IPS-NIHi11 (cell line): ENCODE results near the gene GK.
"Not testable (repeated sequence)": the region's sequence is repeated elsewhere in the genome, so short reads cannot be mapped to it uniquely, and the experiment has no call there.

Source experiments
- DNase-seq: peaks from one replicate; pipeline ENCODE4 v3.0.0; 2012; ENCODE audit warnings: mixed read lengths, low spot score

GK gene

DNA sequence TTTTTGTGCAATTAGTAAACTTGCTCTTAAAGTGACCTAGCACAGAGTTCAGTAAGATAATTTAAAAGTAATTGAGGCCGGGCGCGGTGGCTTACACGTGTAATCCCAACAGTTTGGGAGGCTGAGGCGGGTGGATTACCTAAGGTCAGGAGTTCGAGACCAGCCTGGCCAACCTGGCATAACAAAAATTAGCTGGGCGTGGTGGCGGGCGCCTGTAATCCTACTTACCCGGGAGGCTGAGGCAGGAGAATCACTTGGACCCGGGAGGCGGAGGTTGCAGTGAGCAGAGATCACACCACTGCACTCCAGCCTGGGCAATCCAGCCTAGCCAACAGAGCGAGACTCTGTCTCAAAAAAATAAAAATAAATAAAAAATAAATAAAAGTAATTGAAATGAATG, 1.2 kb downstream of the GK start:
- not testable (repeated sequence) for DNase-seq

DNA sequence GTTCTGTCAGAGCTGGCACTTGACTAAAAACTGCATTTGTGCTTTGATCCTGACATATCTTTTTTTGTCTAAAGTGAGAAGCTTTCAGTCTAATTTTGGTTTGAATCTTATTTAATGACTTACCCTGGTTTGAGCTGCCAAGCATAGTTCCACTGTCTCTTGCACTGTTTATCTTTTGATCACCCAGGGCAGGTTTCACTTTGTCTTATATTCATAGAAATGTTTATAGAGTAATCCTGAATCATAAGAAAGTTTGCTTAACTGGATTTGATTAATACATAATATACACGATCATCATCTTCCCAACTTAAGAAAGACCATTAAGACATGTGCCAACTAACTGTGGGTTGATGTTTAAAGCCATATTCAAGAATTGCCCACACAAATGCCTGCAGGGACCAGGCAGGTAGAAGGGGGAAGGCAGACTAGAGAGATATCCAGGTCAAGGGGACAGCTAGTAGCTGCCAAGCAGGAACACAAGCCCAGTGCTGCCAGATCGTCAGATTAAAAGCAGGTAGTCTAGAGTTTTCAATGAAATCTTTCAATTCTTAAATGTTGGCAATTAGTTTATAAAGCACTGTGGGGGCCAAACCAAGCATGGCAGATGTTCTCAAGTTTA, 1.9 kb downstream of the GK start:
- DNase-seq = no peak

DNA sequence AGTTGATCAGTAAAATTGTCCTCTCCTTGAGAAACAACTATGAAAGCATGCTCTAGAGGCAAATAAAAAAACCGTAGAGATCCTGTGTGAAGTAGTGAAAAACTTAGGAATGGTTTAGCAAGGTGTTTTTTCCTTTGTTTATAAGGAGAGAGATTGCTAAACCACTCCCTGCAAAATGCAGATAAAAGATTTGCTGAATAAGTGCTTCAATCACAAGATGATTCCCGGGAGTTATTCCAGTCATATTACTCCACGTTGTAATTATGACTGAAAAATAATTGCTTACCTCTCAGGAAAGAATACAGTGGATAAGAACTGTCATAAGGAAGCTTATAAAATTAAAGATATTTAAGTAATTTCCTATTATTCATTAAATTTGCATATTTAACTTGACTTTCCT, 2.8 kb downstream of the GK start:
- DNase-seq = no peak

DNA sequence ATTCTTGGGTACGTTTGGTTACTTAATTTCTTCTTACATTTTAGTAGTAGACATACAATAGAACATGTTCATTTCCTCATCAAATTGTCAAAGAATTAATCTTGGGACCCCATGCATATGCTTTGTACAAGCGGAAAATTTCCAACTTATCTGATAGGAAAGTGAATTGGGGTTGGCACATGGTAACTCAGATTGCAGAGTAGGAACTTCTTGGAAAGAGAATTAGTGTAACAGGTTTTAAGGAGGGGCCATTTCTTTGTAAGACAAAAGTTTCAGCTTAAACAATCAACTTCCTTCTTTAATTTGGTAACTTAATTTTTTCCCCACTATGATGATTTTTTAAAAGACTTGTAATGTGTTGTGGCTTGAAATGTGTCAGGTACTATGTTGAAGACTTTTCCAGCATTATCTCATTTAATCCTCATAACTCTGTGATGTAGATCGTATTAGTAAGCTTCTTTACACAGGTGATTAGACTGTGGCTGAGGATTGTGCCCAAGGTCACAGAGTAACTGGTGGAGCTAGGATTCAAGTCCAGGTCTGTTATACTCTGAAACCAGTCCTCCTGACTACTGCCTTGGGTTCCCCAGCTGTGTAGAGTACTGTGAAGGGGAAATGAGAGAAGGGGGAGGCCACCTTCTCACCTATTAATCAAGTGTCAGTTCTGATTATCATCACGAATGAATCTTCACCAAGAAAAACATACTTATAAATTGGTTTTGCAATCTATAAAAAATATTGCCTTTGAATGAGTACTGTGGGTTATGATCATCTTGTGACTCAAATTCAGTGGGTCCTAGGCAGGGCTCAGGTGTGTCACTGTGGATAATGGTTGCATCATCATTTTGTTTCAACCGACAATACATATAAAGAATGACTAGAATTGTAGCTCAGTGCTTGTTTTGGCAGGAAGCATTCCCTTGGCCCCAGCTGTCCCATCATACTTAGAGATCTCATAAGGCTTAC, 4.3 kb downstream of the GK start:
- no peak for DNase-seq

DNA sequence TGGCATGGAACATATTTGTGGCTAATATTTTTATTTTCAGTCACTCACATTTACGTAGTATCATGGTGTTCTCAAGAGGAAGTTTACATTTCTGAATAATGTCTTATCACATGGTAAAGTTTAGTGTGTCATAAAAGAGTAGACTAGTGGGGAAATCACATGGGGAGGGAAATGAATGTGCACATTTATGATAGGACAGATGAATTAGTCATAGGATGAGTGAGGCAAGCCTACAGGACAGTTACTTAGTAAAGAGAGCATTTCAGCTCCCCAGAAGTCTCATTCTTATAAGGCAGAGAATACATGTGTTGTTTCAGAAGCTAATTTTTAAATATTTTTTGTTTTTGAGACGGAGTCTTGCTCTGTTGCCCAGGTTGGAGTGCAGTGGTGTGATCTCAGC, 6.2 kb downstream of the GK start:
- DNase-seq = no peak

- no peak for DNase-seq
Observed at GRCh38 chrX:30661228-30661627, 8.0 kb downstream of the GK start.

GRCh38 chrX:30663322-30663721, 10.1 kb downstream of the GK start:
- no peak for DNase-seq

- DNase-seq = no peak
Observed at GRCh38 chrX:30665471-30665870, 12.2 kb downstream of the GK start.

DNA sequence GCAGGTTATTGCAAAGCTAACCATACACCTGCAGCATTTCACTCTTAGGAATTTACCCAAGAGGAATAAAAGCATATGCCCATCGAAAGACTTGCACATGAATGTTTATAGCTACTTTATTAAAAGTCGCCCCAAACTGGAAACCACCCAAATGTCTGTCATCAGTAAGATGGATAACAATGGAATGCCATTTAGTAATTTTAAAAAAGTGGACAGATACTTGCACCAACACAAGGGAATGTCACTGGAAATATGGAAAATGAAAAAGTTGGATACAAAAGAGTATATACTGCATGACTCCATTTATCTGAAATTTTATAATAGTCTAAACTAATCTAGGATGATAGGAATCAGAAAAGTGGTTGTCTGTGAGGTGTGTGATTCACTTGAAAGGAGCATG, 12.9 kb downstream of the GK start:
- DNase-seq = no peak

DNA sequence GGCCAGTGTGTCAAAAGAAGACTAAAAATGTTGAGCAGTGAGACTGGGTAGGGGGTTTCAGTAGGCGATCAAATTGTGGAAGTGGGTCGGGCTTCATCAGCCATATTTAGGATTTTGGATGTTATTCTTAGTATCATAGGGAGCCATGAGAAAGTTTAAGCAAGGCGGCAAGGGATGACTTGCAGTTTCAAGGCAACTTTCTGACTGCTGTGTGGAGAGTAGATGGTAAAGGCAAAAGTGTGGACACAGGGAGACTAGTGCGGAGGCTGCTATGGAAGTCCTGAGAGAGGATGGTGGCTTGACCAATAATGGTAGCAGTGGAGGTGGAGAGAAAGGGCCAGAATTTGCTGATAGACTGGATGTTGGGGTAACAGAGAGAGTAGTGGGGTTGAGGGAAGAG, 15.4 kb downstream of the GK start:
- no peak for DNase-seq

GRCh38 chrX:30671189-30671588, 18.0 kb downstream of the GK start:
- not testable (repeated sequence) for DNase-seq

- DNase-seq = no peak
Observed at GRCh38 chrX:30673127-30673796, 20.0 kb downstream of the GK start.

DNA sequence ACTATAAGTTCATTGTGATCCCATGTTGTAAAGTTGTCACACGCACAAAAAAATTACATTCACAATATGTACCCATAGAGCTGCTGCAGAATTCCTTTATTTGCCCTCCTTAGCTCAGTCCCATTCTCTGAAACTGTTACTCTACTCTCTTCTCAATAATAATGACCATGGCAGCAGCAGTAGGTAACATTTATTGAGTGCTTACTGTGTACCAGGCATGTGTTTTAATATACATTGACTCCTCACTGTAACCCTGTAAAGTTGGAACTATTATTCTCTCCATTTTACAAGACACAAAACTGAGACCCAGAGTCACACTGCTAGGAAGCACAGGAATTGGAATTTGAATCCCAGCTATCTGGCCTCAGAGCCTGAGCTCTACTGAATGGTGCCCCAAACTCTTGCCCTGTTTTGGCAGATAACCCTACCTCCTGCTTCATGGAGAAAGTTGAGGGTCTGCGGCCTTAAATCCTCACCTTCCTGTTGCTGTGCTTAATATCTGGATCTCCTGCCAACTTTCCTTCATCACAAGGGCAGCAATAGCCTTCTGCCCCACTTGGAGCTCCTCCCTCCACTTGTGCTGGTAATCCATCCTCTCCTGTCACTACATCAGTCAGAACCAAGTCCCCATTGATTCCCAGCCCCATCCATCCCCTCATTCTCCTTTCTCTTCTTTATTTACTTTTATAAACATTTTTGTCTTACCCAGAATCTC, 20.8 kb downstream of the GK start:
- no peak for DNase-seq

DNA sequence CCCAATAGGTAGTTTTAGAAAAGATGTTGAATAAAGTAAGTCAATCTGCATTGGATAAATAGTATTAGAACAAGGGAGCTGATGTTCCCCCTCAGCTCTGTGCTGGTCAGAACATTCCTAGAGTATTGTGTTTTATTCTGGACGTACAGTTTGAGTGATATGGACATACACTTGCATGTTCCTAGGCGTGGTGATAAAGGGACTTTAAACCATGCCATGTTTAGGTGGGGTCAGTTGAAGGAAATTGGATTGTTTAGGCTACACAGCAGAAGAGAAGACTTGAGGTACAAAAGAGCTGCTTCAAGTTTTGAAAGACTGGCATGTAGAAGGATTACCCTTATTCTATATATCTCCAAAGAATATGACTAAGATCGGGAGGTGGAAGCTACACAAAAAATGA, 21.6 kb downstream of the GK start:
- no peak for DNase-seq

GRCh38 chrX:30679369-30679768, 26.1 kb downstream of the GK start:
- DNase-seq = no peak

DNA sequence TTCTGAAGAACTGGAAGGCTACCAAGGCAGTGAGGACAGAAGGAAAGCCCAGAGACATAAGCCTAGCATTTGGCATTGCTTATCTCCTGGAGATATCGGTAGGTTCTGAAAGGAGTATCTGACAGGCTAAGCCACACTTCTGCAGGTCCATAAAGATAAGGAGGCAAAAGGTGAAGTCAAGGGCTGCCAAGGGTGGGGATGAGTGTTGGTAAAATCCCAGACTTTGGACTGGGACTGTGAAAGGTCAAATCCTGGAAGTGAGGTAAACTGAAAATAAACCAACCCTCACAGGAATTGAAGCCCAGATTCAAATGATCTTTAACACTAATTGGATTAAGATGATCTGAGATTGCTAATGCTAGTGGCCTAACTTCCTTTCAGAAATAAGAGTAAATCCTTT, 27.4 kb downstream of the GK start:
- DNase-seq = no peak

GRCh38 chrX:30688641-30689040, 35.4 kb downstream of the GK start:
- DNase-seq = no peak

DNA sequence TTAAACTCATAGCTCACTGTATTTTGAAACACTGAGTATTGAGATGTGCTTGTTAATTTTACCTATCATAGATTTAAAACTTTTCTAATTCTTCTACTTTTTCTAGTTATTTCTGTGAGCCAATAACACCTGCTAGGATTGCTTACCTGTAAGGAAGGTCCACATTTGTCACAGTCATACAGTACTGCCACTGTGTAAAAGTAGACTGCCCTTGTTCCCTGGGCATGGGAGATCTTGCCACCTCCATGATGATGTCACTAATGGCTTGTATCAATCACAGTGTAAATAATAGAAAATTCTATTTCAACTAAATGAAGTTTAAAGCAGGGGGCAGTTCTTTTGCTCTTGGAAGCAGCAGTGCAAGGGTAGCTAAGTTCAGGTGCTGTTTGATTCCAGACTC, 35.9 kb downstream of the GK start:
- no peak for DNase-seq

DNA sequence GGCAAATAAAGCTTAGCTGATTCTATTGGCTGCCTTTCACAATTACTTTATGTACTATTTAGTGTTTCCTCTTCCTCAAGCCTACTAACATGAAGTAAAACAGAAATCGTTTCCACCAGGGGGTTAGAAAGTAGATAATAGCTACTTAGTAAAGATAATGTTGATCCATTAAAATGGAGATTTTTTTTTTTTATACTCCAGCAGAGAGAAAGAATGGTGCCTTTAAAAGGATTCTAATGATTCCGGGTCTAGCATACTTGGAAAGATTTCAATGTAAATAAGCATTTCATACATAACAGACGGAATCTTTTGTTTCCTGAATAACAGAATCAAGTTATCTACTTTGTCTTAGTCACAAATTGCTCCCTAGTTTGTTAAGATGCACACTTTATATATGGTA, 37.1 kb downstream of the GK start:
- DNase-seq = no peak

- no peak for DNase-seq
Observed at GRCh38 chrX:30693999-30694650, 40.9 kb downstream of the GK start.

- DNase-seq = no peak
Observed at GRCh38 chrX:30702736-30703135, 49.5 kb downstream of the GK start.

DNA sequence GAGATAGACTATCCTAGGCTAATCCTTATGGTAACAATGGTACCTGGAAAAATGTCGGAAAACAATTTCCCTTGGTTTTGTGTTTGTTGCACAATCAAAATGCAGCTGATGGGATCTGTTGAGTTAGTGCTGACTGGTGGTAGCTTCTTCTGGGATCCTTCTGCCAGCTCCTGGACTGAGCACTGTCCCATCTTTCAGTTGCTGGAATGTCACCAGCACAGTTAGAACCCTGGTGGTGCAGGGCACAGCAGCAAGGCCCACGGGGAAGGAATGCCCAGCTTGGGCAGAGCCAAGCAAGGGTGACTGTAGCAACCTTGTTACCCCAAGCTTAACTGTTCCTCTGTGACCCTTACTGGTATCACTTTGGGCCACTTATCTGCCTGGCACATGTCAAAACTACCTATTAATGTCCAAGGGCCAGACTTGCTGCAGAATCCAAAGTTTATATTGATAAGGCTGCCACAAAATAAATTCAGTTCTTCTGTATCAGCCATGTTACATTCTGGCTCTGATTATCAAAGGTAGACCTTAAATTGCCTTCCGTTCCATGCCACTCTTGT, 53.1 kb downstream of the GK start:
- DNase-seq = no peak
